Stomach (tissue), 9 donors: ENCODE data around the gene KRTAP5-2. TPM values are rescaled to one million over a fixed set of nuclear protein-coding genes. Genes with fewer than 3 reads are reported as not detected.

Source experiments
- DNase-seq, 2 donors: peaks; one replicate each; pipeline versions ENCODE4 v3.0.0 to v3.0.0-alpha.2; 2013 to 2019
- H3K27ac ChIP-seq, 5 donors: fragments of 200-600 bp in 4 of 5; sonication (generic) in 4 of 5; one replicate each; pipeline ENCODE4 v1.5.1; 2013 to 2019; ENCODE audit warnings: mild to moderate bottlenecking in 1 of 5, moderate library complexity in 1 of 5
- H3K27me3 ChIP-seq, 3 donors: fragments of 200-600 bp; sonication (generic); one replicate each; pipeline ENCODE4 v1.5.1; 2017 to 2019; ENCODE audit warnings: mixed run types in 1 of 3
- H3K36me3 ChIP-seq, 4 donors: fragments of 200-600 bp; sonication (generic); 1 replicate in 3 of 4; 2 replicates in 1 of 4; pipeline ENCODE4 v1.5.1; 2016 to 2019
- H3K4me1 ChIP-seq, 4 donors: fragments of 200-600 bp; sonication (generic); one replicate each; pipeline ENCODE4 v1.5.1; 2016 to 2019
- H3K4me3 ChIP-seq, 4 donors: fragments of 200-600 bp; sonication (generic) in 3 of 4; one replicate each; pipeline ENCODE4 v1.5.1; 2016 to 2019; ENCODE audit warnings: mild to moderate bottlenecking in 1 of 4
- H3K9me3 ChIP-seq, 4 donors: fragments of 200-600 bp; sonication (generic); one replicate each; pipeline ENCODE4 v1.5.1; 2016 to 2019
- CTCF ChIP-seq, 7 experiments: fragments of 450-650 bp in 4 of 7; fragments of 200-600 bp in 3 of 7; sonication (generic) in 3 of 7; IDR thresholded peaks; one replicate each; pipeline ENCODE4 v1.5.1; 2016 to 2019; ENCODE audit warnings: antibody characterized with exemption in 7 of 7, control low read depth in 2 of 7, mild to moderate bottlenecking in 1 of 7
- EP300 ChIP-seq: sonication (generic); formaldehyde crosslinking; IDR thresholded peaks from one replicate; pipeline ENCODE4 v1.6.1; 2017; ENCODE audit warnings: antibody characterized with exemption
- POLR2A ChIP-seq, 4 donors: fragments of 450-650 bp; IDR thresholded peaks; one replicate each; pipeline ENCODE4 v1.6.1; 2016; ENCODE audit warnings: antibody characterized with exemption in 4 of 4, control low read depth in 2 of 4, mild to moderate bottlenecking in 1 of 4, moderate library complexity in 1 of 4
- POLR2AphosphoS5 ChIP-seq, 3 donors: sonication (generic); formaldehyde crosslinking; IDR thresholded peaks; one replicate each; pipeline ENCODE4 v1.6.1; 2016; ENCODE audit warnings: antibody characterized with exemption in 3 of 3
- WGBS, 5 donors: extraction: QIAGEN DNeasy Blood & Tissue Kit in 3 of 5; methylation state at CpG; one replicate each; pipeline versions ENCODE4 v1.1.5 to v1.1.7; 2013 to 2018; 5-methylcytosine and 5-hydroxymethylcytosine counted together
- intact Hi-C: fragments of 100-400 bp; cut with DNase I; formaldehyde crosslinking; loops from one replicate; pipeline ENCODE4 v1.15.1; 2023; ENCODE audit warnings: low total_unique reads
- polyA plus RNA-seq, 3 donors: library from polyadenylated mRNA; stranded (reverse); fragments of 200-250 nt; gene quantifications; one replicate each; pipeline ENCODE4 v1.2.3, GENCODE V29; 2013
- total RNA-seq, 5 donors: library from RNA; depleted of rRNA; stranded (reverse); fragments of >200 nt; gene quantifications; one replicate each; pipeline versions ENCODE4 v1.1.0 to v1.2.3, GENCODE V29; 2014 to 2016
- donor health status: healthy with polysubstance abuse.
- donor health status: Bipolar disorder and iron deficiency.
- donor health status: healthy.

Gene KRTAP5-2
- total and polyA plus RNA-seq, 8 donors = not detected

DNA sequence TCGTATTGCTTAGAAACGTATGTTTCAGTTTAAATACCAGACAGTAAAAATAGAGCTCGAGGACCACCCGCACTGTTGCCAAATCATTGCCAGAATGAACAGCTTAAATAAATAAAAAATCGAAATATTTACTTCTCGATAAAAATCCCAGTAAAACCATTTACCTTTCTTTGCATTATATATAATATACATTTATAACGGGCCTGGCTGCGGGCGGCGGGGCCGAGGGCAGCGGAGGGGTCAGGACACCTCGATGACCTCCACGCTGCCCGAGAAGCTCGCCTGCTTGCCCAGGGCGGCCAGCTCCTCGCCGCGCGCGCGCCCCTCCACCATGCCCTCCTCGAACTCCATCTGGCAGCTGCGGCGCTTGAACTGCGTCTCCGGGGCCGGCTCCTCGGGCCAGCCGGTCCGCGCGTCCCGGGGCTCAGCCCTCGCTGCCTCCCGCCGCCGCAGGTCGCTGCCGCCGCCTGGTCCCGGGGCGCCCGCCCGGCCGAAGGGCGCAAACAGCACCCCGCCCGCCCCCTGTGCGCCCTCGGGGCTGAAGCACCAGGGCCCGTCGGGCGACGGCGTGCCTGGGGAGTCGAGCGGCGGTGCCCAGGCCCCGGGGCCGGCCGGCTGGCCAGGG, 41.7 kb downstream of the KRTAP5-2 start:
- Histone ChIP-seq H3K36me3 (peaks cover 0 to 22% (median 9%) of the 10 kb centered on the region in 4 donors), H3K27ac (peak overlapping the region in 1 of 5 donors; percentile 49), H3K27me3 (peaks cover 0 to 40% (median 0%) of the 10 kb centered on the region in 3 donors), H3K9me3 (no peaks in the 10 kb centered on the region), H3K4me1 (peaks cover 30 to 64% (median 44%) of the 10 kb centered on the region in 4 donors), H3K4me3 (no peak overlapping the region)
- DNase-seq = peak in 1 of 2 donors; percentile 20
- intact Hi-C loops = no loop called here
- TF ChIP-seq EP300 = no peak
- TF ChIP-seq POLR2AphosphoS5 (IDR thresholded peaks at IDR 0.05) = no peak
- TF ChIP-seq POLR2A (IDR thresholded peaks at IDR 0.05) = no peak
- no peak for TF ChIP-seq CTCF (IDR thresholded peaks at IDR 0.05)
- 67 to 78% (median 76%) methylated on average over 21 to 63 of the region's 63 CpGs for WGBS, 5 donors

DNA sequence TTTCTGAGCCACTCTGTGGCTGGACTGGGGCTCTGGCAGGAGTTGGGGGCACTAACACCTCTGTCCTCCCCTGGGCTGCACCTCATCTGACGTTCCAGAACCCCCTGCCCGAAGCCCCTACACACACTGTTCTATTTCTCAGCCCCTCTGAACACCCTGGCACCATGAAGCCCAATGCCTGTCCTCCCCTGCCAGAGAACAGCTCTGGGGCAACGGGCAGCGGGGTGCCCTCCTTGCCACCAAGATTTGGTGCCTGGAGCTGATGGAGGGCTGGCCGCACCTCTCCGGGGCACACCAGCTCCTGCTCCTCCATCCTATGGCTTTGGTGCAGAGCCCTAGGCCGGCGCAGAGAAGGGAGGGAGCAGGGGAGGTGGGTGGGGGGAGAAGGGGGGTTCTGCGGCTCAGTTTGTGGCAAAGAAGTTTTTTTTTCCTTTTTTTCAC, 42.4 kb downstream of the KRTAP5-2 start:
- H3K27ac ChIP-seq = peak overlapping the region in 1 of 5 donors; percentile 49
- peaks cover 0 to 40% (median 0%) of the 10 kb centered on the region in 3 donors for H3K27me3 ChIP-seq
- 82 to 91% (median 89%) methylated on average over 5 to 9 of the region's 9 CpGs for WGBS, 5 donors
- intact Hi-C loops = no loop called here
- DNase-seq = no peak
- H3K4me3 ChIP-seq = no peak overlapping the region
- H3K36me3 ChIP-seq = peaks cover 0 to 15% (median 9%) of the 10 kb centered on the region in 4 donors
- peaks cover 30 to 64% (median 44%) of the 10 kb centered on the region in 4 donors for H3K4me1 ChIP-seq
- no peak for TF ChIP-seq CTCF (IDR thresholded peaks at IDR 0.05)
- TF ChIP-seq POLR2AphosphoS5 (IDR thresholded peaks at IDR 0.05) = no peak
- no peak for TF ChIP-seq POLR2A (IDR thresholded peaks at IDR 0.05)
- no peak for TF ChIP-seq EP300
- no peaks in the 10 kb centered on the region for H3K9me3 ChIP-seq

GRCh38 chr11:1554981-1555712, 42.9 kb downstream of the KRTAP5-2 start:
- H3K4me1 ChIP-seq = peaks cover 26 to 58% (median 42%) of the 10 kb centered on the region in 4 donors
- H3K36me3 ChIP-seq = peaks cover 0 to 10% (median 8%) of the 10 kb centered on the region in 4 donors
- TF ChIP-seq POLR2AphosphoS5 (IDR thresholded peaks at IDR 0.05) = no peak
- TF ChIP-seq CTCF (IDR thresholded peaks at IDR 0.05) = no peak
- no peak for TF ChIP-seq POLR2A (IDR thresholded peaks at IDR 0.05)
- TF ChIP-seq EP300 = no peak
- peaks cover 0 to 40% (median 0%) of the 10 kb centered on the region in 3 donors for H3K27me3 ChIP-seq
- 52 to 74% (median 57%) methylated on average over 9 to 13 of the region's 13 CpGs for WGBS, 5 donors
- H3K27ac ChIP-seq = peak overlapping the region in 1 of 5 donors; percentile 49
- peak in 1 of 2 donors; percentile 21 for DNase-seq
- no peaks in the 10 kb centered on the region for H3K9me3 ChIP-seq
- no peak overlapping the region for H3K4me3 ChIP-seq
- intact Hi-C loops = no loop called here

- Histone ChIP-seq H3K9me3 (no peaks in the 10 kb centered on the region), H3K27ac (peak overlapping the region in 2 of 5 donors; percentile 8 to 53), H3K36me3 (peaks cover 0 to 10% (median 8%) of the 10 kb centered on the region in 4 donors), H3K27me3 (peaks cover 0 to 48% (median 0%) of the 10 kb centered on the region in 3 donors), H3K4me3 (no peak overlapping the region), H3K4me1 (peaks cover 16 to 46% (median 31%) of the 10 kb centered on the region in 4 donors)
- DNase-seq = peak; percentile 78 to 94
- 27 to 60% (median 41%) methylated on average over 19 to 20 of the region's 20 CpGs for WGBS, 5 donors
- intact Hi-C loops = no loop called here
- peak in 4 of 7 experiments; percentile 14 to 68 (median 53) for TF ChIP-seq CTCF (IDR thresholded peaks at IDR 0.05)
- no peak for TF ChIP-seq POLR2A (IDR thresholded peaks at IDR 0.05)
These were observed 44.1 kb downstream of the KRTAP5-2 start for GRCh38 chr11:1553808-1554594.
